GM13977 (cell line): Measurements from ENCODE around the gene SLC6A4.
"Not testable (repeated sequence)": the region's sequence is repeated elsewhere in the genome, so short reads cannot be mapped to it uniquely, and the experiment has no call there.

Experiments
- DNase-seq: peaks from one replicate; pipeline ENCODE4 v3.0.0; 2012; ENCODE audit warnings: low spot score
- in situ Hi-C: fragments of 300-500 bp; cut with MboI; formaldehyde crosslinking; loops from one replicate; pipeline ENCODE4 v1.12.0; 2022; ENCODE audit warnings: low sequenced_read_pairs, low pct_unique_long_range_greater_than_20kb, mixed read lengths, inconsistent platforms; ENCODE audit not compliant: unreplicated experiment
- TF ChIP-seq, protein P1 (sequence below): IDR thresholded peaks from 2 replicates; pipeline ENCODE4 v1.5.1; 2012; ENCODE audit warnings: mild to moderate bottlenecking, control low read depth; ENCODE audit not compliant: insufficient read depth; ENCODE audit errors: extremely low read depth, missing control alignments

The SLC6A4 gene

DNA sequence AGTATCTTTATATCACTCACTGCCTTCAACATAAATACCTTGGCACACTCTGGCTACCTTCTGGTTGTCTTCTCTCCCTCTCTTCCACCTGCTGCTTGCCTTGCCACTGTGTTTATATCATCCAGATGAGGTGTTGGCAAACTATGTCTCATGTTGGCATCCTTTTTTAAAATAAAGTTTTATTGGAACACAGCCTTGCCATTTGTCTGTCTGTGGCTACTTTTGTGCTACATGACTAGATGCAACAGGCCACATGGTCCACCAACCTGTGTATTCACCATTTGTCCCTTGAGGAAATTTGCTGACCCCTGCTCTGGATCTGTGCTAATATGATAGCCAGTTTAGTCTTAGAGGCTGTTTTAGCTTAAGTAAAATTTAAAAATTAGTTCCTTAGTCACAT lies 82.0 kb downstream of the SLC6A4 start:
- in situ Hi-C loops = no loop called here
- TF ChIP-seq, protein P1, sequence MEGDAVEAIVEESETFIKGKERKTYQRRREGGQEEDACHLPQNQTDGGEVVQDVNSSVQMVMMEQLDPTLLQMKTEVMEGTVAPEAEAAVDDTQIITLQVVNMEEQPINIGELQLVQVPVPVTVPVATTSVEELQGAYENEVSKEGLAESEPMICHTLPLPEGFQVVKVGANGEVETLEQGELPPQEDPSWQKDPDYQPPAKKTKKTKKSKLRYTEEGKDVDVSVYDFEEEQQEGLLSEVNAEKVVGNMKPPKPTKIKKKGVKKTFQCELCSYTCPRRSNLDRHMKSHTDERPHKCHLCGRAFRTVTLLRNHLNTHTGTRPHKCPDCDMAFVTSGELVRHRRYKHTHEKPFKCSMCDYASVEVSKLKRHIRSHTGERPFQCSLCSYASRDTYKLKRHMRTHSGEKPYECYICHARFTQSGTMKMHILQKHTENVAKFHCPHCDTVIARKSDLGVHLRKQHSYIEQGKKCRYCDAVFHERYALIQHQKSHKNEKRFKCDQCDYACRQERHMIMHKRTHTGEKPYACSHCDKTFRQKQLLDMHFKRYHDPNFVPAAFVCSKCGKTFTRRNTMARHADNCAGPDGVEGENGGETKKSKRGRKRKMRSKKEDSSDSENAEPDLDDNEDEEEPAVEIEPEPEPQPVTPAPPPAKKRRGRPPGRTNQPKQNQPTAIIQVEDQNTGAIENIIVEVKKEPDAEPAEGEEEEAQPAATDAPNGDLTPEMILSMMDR = no peak

DNA sequence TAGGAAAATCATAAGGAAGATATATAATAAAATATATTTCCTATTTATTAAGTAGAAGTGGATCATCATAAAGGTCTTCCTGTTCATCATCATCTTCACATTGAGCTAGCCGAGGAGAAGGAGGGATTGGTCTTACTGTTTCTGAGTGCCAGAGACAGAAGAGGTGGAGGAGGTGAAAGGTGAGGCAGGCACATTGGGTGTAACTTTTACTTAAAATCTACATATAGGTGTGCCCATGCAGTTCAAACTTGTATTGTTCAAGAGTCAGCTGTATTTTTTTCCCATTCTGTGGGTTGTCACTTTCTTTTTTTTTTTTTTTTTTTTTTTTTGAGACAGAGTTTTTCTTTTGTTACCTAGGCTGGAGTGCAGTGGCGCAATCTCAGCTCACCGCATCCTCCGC lies 84.0 kb downstream of the SLC6A4 start:
- DNase-seq = no peak
- TF ChIP-seq, protein P1 = no peak
- in situ Hi-C loops = no loop called here

More for the DNA sequence above, 82.0 kb downstream of the SLC6A4 start:
- no peak for DNase-seq

DNA sequence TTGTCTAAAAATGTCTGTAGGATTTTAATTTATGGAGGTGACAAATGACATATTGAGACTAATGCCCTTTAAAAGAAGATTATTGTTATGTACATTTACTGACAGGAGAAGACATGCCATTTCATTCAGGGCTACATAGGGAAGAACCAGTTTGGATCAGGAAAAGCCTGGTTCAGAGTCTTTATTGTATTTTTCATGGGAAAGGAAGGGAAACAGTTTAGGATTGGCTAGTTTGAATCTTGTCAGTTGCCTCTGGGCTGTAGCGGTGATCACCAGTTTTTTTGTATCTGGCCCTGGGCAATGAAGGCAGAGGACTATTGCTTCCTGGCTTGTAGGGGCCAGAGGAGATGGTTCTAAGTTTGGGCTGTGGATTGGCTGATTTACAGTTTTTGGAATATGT lies 87.1 kb downstream of the SLC6A4 start:
- in situ Hi-C loops = no loop called here
- TF ChIP-seq, protein P1 = no peak
- no peak for DNase-seq

DNA sequence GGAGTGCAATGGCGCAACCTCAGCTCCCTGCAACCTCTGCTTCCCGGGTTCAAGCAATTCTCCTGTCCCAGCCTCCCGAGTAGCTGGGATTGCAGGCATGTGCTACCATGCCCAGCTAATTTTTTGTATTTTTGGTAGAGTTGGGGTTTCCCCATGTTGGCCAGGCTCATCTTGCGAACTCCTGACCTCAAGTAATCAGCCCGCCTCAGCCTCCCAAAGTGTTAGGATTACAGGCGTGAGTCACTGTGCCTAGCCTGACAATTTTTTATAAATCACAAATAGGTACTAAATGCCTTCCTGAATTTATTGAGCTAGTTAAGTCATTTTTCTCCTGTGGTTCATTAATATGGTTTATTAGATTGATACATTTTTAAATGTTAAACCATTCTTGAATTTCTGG lies 87.6 kb downstream of the SLC6A4 start:
- in situ Hi-C loops, DNase-seq: not testable (repeated sequence)
